ENCODE data around the gene NUDT8. TPM values are rescaled to one million over a fixed set of nuclear protein-coding genes. Genes with fewer than 3 reads are reported as not detected.

NUDT8 gene
- total and polyA plus RNA-seq, 9 of the 15 experiments (the other 6 are each of a cell fraction or from before 2014, with no cell fraction given): 0.23 to 27.8 (median 5.0) TPM

GRCh38 chr11:67610302-67610868, 19.4 kb downstream of the NUDT8 start:
- Histone ChIP-seq H3K9ac (ENCODE audit: insufficient read depth in 1 of 2, low read depth in 2 of 2, low read length in 2 of 2) (peak overlapping the region in 1 of 2 experiments; percentile 46; a peak in 1 of 4 replicates), H2AFZ (ENCODE audit: low read depth, low read length) (no peak overlapping the region), H3K4me2 (ENCODE audit: insufficient read depth, low read length) (no peak overlapping the region), H3K9me1 (ENCODE audit: control insufficient read depth, insufficient read depth, low read length) (no peaks in the 10 kb centered on the region), H3K4me3 (no peak overlapping the region), H3K79me2 (ENCODE audit: control insufficient read depth, insufficient read depth, low read length) (peaks cover 36% of the 10 kb centered on the region), H3K4me1 (replicated peaks in 1 of 2; ENCODE audit: control insufficient read depth in 2 of 2, insufficient read depth in 2 of 2, low read length in 2 of 2) (peaks cover 15 to 85% of the 10 kb centered on the region in 2 experiments), H4K20me1 (replicated peaks; ENCODE audit: control insufficient read depth, insufficient read depth, low read length) (no peaks in the 10 kb centered on the region; the same call in 1 of the 2 replicates), H3K36me3 (ENCODE audit: control insufficient read depth, insufficient read depth, low read length) (peaks cover 62% of the 10 kb centered on the region), H3K9me3 (replicated peaks; ENCODE audit: control insufficient read depth, insufficient read depth, low read depth, low read length) (no peaks in the 10 kb centered on the region), H3K27ac (ENCODE audit: extremely low read depth, low read depth, low read length) (no peak overlapping the region), H3K27me3 (ENCODE audit: control insufficient read depth in 2 of 2, insufficient read depth in 2 of 2, low read length in 2 of 2) (no peaks in the 10 kb centered on the region)
- BruUV-seq (replicated peaks): no TSS peak
- WGBS (ENCODE audit: insufficient coverage, low coverage, missing lambda C conversion rate): 94% methylated on average over 15 of the region's 15 CpGs
- in situ Hi-C loops (cut with MboI) (no loop called here), intact Hi-C loops (cut with micrococcal nuclease) (no loop called here)
- DNase-seq (ENCODE audit: extremely low read depth in 1 of 4, low spot score in 3 of 4) (no peak), ATAC-seq (no peak), FAIRE-seq (no peak)
- peak; percentile 28; the same call in 1 of the 2 replicates for TF ChIP-seq RBFOX2 (IDR thresholded peaks at IDR 0.05; ENCODE audit: low read depth, low read length)
- TF ChIP-seq DDX20 (tag; IDR thresholded peaks at IDR 0.05; ENCODE audit: low read depth): no peak
- ChIA-PET CTCF (ENCODE audit: low intra/inter-chr PET ratio) (no interaction called here), POLR2A (interaction anchor here (1.7 kb wide), 1 partner anchor 26 kb away, joined by 6 read pairs; the partner anchor contains the start of gene GSTP1)

- ChIA-PET POLR2A (interaction anchor here (1.7 kb wide), 1 partner anchor 25 kb away, joined by 6 read pairs; the partner anchor contains the start of gene GSTP1), CTCF (ENCODE audit: low intra/inter-chr PET ratio) (no interaction called here)
- Histone ChIP-seq H3K4me3 (no peak overlapping the region), H3K9ac (ENCODE audit: insufficient read depth in 1 of 2, low read depth in 2 of 2, low read length in 2 of 2) (peak overlapping the region in 1 of 2 experiments; percentile 55; a peak in 1 of 4 replicates), H2AFZ (ENCODE audit: low read depth, low read length) (no peak overlapping the region), H3K4me1 (replicated peaks in 1 of 2; ENCODE audit: control insufficient read depth in 2 of 2, insufficient read depth in 2 of 2, low read length in 2 of 2) (peaks cover 26 to 85% of the 10 kb centered on the region in 2 experiments), H3K9me3 (replicated peaks; ENCODE audit: control insufficient read depth, insufficient read depth, low read depth, low read length) (no peaks in the 10 kb centered on the region), H3K79me2 (ENCODE audit: control insufficient read depth, insufficient read depth, low read length) (peaks cover 36% of the 10 kb centered on the region), H3K27ac (ENCODE audit: extremely low read depth, low read depth, low read length) (no peak overlapping the region; the same call in 2 of the 3 replicates), H3K4me2 (ENCODE audit: insufficient read depth, low read length) (no peak overlapping the region), H4K20me1 (replicated peaks; ENCODE audit: control insufficient read depth, insufficient read depth, low read length) (no peaks in the 10 kb centered on the region; the same call in 1 of the 2 replicates), H3K36me3 (ENCODE audit: control insufficient read depth, insufficient read depth, low read length) (peaks cover 62% of the 10 kb centered on the region), H3K27me3 (ENCODE audit: control insufficient read depth in 2 of 2, insufficient read depth in 2 of 2, low read length in 2 of 2) (no peaks in the 10 kb centered on the region), H3K9me1 (ENCODE audit: control insufficient read depth, insufficient read depth, low read length) (no peaks in the 10 kb centered on the region)
- BruUV-seq (replicated peaks): no TSS peak
- DNase-seq (ENCODE audit: extremely low read depth in 1 of 4, low spot score in 3 of 4) (no peak), FAIRE-seq (no peak), ATAC-seq (no peak)
- TF ChIP-seq ZNF175 (CRISPR knock-in tag; IDR thresholded peaks at IDR 0.05; ENCODE audit: low read depth) (no peak), RBFOX2 (IDR thresholded peaks at IDR 0.05; ENCODE audit: low read depth, low read length) (peak; percentile 47; the same call in 1 of the 2 replicates), POLR2G (IDR thresholded peaks at IDR 0.05; ENCODE audit: low read depth, low read length) (peak; percentile 38; the same call in 1 of the 2 replicates)
- in situ Hi-C loops (cut with MboI) (no loop called here), intact Hi-C loops (cut with micrococcal nuclease) (loop anchor here (5.0 kb wide), 1 partner anchor 37 kb away; no protein-coding TSS in a partner anchor)
- WGBS (ENCODE audit: insufficient coverage, low coverage, missing lambda C conversion rate): 95% methylated on average over 8 of the region's 10 CpGs
Observed at GRCh38 chr11:67609316-67609715, 20.4 kb downstream of the NUDT8 start.

Data from K562 (cell line).